HAP-1 (cell line): ENCODE results near the gene HES6.

Experiments used
- DNase-seq, 2 experiments: peaks; one replicate each; pipeline ENCODE4 v3.0.0-alpha.2; 2016 to 2020; ENCODE audit warnings: low spot score in 2 of 2
- H3K27me3 ChIP-seq: fragments of 250-450 bp; sonication (Bioruptor Pico); 2 replicates; pipeline ENCODE4 v1.5.1; 2020; ENCODE audit warnings: low read depth, mild to moderate bottlenecking, moderate library complexity
- H3K36me3 ChIP-seq: fragments of 250-450 bp; sonication (Bioruptor Pico); replicated peaks from 2 replicates; pipeline ENCODE4 v1.5.1; 2020; ENCODE audit warnings: mild to moderate bottlenecking
- H3K4me1 ChIP-seq: fragments of 250-450 bp; sonication (Bioruptor Pico); 2 replicates; pipeline ENCODE4 v1.5.1; 2020; ENCODE audit warnings: mild to moderate bottlenecking
- H3K4me3 ChIP-seq: fragments of 250-450 bp; sonication (Bioruptor Pico); 2 replicates; pipeline ENCODE4 v1.5.1; 2020; ENCODE audit warnings: mild to moderate bottlenecking, moderate library complexity
- H3K9me3 ChIP-seq: fragments of 250-450 bp; sonication (Bioruptor Pico); 2 replicates; pipeline ENCODE4 v1.5.1; 2020; ENCODE audit warnings: mild to moderate bottlenecking, moderate library complexity
- in situ Hi-C: fragments of 300-500 bp; cut with MboI; formaldehyde crosslinking; loops from 3 replicates; pipeline ENCODE4 v1.14.3; 2020; ENCODE audit warnings: low sequenced_read_pairs, inconsistent platforms, mixed read lengths

Gene HES6

DNA sequence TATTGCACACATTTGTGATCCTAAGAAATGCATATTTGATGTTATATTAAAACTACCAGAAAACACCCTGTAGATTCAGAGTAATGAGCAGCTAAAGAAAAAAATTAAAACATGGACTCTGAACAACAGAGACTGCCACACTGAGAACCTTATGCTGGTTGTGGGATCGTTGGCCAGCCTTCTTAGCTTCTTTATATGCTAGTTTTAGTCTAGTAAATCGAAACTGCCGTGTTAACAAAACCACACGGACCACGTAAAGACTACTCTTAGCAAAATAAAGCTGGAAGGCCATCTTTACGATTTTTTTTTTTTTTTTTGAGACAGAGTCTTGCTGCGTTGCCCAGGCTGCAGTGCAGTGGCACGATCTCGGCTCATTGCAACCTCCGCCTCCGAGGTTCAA lies 25.8 kb upstream of the HES6 start:
- H3K4me3 ChIP-seq = no peak overlapping the region

DNA sequence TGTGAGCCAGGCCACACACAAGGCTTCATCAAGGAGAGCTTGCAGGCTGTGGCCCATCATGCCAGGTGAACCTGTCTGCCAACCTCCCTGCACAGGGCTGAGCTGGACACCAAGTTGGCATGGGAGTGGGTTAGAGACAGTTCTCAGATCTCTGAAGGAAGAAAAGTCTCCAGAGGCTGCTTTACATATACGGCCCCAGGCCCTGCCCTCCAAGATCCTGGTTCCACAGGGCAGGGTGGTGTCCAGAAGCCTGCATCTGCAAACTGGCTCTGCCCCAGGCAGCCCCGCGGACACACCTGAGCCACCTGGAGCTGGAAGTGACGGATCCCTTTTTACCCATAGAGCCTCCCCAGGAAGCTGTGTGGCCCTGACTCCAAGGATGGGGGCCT lies 24.2 kb upstream of the HES6 start:
- Histone ChIP-seq H3K36me3 (peaks cover 4% of the 10 kb centered on the region), H3K27me3 (no peaks in the 10 kb centered on the region), H3K4me3 (no peak overlapping the region), H3K9me3 (no peaks in the 10 kb centered on the region), H3K4me1 (no peaks in the 10 kb centered on the region)
- in situ Hi-C loops = loop anchor here (10.0 kb wide), 1 partner anchor 409 kb away; the partner anchor contains the start of gene RAMP1
- DNase-seq = no peak

More for the DNA sequence above, 25.8 kb upstream of the HES6 start:
- no peak for DNase-seq
- in situ Hi-C loops = loop anchor here (10.0 kb wide), 1 partner anchor 411 kb away; the partner anchor contains the start of gene RAMP1
- no peaks in the 10 kb centered on the region for H3K4me1 ChIP-seq
- H3K27me3 ChIP-seq = no peaks in the 10 kb centered on the region
- H3K36me3 ChIP-seq = peaks cover 4% of the 10 kb centered on the region
- H3K9me3 ChIP-seq = no peaks in the 10 kb centered on the region

- in situ Hi-C loops = loop anchor here (10.0 kb wide), 1 partner anchor 409 kb away; the partner anchor contains the start of gene RAMP1
- no peaks in the 10 kb centered on the region for H3K4me1 ChIP-seq
Measured at GRCh38 chr2:238263204-238264071, 23.6 kb upstream of the HES6 start.

DNA sequence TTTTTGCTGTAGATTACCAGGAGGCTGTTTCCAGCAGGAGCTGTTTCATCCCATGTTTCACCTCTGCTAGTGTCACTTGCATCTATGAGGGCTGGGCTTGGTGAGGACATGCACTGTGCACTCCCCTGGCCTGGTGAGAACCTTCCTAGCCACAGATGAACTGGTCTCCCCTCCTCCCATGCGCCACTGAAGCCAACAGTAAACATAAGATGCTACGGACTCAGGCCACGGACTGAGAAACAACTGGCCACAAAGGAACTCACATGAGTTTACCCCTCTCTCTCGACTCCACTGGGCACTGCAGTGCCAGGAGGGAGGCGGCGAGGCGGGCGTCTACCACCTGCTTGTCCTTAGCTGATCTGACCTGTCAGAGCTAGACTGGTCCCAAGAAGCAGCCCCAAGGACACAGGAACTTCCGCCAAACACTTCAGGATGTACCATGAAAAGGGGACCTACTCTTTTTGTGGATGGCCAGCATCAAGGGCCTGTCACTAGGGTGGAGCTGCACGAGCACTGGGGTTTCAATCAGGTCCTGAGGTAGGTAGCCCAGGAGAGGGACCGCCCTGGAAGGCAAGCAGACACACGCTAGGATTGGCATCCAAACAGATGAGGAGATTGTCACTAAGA lies 22.8 kb upstream of the HES6 start:
- Histone ChIP-seq H3K4me1 (no peaks in the 10 kb centered on the region), H3K4me3 (no peak overlapping the region), H3K27me3 (no peaks in the 10 kb centered on the region), H3K36me3 (peaks cover 7% of the 10 kb centered on the region), H3K9me3 (no peaks in the 10 kb centered on the region)
- in situ Hi-C loops = loop anchor here (10.0 kb wide), 1 partner anchor 408 kb away; the partner anchor contains the start of gene RAMP1
- no peak for DNase-seq

More at GRCh38 chr2:238263204-238264071, 23.6 kb upstream of the HES6 start:
- Histone ChIP-seq H3K36me3 (peaks cover 4% of the 10 kb centered on the region), H3K27me3 (no peaks in the 10 kb centered on the region), H3K9me3 (no peaks in the 10 kb centered on the region), H3K4me3 (no peak overlapping the region)
- DNase-seq = peak; percentile 78 to 90

DNA sequence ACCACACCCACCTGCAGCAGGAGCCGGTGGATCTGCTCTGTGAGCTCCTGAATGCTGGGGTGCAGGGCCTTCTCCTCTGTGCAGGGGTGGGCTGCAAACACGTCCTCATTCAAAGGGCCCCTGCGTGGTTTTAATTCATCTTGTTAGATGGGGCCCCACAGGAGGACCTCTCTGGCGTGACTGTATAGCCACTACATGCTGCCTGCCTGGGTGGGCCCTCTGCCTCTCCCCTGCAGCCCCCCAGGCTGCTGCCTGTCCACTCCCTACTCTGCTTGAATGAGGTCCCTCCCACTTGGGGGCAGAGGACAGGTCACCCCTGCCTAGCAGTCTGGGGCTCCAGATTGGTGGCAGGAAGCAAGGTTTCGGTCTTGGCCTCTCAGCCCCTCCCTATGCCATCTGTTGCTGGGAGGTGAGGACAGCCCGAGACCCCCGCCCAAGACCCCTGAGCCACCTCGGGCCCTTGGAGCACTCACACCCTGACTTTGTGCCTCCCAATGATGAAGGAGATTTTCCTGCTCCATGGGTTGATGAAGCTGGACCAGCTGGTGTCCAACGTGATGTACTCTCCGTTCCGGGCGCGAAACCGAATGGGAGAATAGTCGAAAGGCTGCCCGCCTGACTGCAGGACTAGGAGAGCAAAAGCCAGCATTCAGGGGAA lies 22.0 kb upstream of the HES6 start:
- in situ Hi-C loops = loop anchor here (10.0 kb wide), 1 partner anchor 407 kb away; the partner anchor contains the start of gene RAMP1
- H3K9me3 ChIP-seq = no peaks in the 10 kb centered on the region
- no peak for DNase-seq
- H3K27me3 ChIP-seq = no peaks in the 10 kb centered on the region
- H3K36me3 ChIP-seq = peaks cover 3% of the 10 kb centered on the region
- H3K4me3 ChIP-seq = no peak overlapping the region
- H3K4me1 ChIP-seq = no peaks in the 10 kb centered on the region

DNA sequence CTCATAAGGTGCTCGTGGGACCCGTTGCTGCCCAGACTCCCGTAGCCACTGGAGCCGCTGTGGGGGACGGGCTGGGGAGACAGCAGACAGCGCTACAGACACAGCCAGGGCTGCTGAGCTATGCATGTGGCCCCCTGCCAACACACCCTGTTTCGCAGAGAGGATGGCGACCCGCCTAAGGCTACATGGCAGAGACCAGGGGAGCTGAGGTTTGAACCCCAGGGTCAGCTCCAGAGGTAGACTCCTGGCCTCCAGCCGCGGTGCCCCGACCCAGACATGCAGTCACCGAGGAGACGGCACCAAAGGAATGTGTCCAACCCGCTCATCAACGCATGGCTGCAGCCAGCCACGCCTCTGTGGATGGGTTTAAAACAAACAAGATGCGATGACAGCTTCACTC lies 21.0 kb upstream of the HES6 start:
- H3K9me3 ChIP-seq = no peaks in the 10 kb centered on the region
- no peaks in the 10 kb centered on the region for H3K27me3 ChIP-seq
- no peaks in the 10 kb centered on the region for H3K4me1 ChIP-seq
- no peak overlapping the region for H3K4me3 ChIP-seq
- in situ Hi-C loops = loop anchor here (10.0 kb wide), 1 partner anchor 406 kb away; the partner anchor contains the start of gene RAMP1
- no peak for DNase-seq
- H3K36me3 ChIP-seq = peaks cover 7% of the 10 kb centered on the region

DNA sequence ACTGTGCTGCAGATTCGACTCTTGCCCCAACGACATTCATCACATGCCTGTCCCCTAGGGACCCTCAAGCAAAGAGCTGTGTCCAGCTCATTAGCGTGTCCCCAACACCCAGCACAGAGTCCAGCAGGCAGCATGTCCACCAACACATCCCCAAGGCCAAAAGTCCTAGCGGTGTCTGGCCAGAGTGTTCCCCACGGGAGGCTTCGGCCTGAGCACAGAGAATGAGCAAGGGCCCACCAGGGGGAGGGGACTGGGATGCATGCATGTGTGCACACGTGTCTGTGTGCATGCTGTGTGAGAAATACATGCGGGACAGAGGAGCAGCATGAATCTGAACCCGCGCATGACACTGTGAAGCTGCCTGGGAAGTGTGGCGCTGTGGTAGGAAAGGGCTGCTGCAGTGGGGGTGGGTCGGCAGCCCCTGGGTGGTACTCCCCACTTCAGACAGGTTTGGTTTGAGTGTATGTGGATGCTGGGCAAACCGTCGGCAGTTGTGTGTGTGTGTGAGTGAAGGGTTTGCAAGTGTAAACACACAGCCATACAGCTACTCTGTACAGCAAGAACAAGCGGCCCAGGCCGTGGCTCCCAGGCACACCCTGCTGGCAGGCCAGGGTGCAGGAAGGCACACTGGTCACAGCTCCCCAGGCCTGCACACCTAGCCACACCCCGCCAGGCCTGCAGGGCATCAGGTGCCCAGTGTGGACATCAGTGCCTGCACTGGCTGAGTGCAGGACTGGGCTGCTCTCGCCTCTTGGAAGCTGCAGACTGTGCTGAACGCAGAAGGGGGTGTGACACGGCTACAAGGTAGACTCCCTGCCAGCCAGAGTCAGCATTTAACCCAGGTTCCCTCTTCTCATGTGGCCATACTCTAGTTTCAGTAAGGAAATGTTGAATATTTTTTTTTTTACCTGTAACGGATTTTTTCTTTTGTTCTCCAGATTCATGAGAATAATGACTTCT lies 19.5 kb upstream of the HES6 start:
- no peaks in the 10 kb centered on the region for H3K4me1 ChIP-seq
- DNase-seq = no peak
- in situ Hi-C loops = loop anchor here (10.0 kb wide), 1 partner anchor 405 kb away; the partner anchor contains the start of gene RAMP1
- H3K4me3 ChIP-seq = no peak overlapping the region
- H3K36me3 ChIP-seq = peaks cover 18% of the 10 kb centered on the region
- no peaks in the 10 kb centered on the region for H3K9me3 ChIP-seq
- H3K27me3 ChIP-seq = no peaks in the 10 kb centered on the region

- no peaks in the 10 kb centered on the region for H3K4me1 ChIP-seq
- H3K9me3 ChIP-seq = no peaks in the 10 kb centered on the region
- DNase-seq = no peak
- H3K36me3 ChIP-seq = peaks cover 24% of the 10 kb centered on the region
- in situ Hi-C loops = no loop called here
- H3K4me3 ChIP-seq = no peak overlapping the region
- no peaks in the 10 kb centered on the region for H3K27me3 ChIP-seq
Measured at GRCh38 chr2:238257786-238258700, 18.2 kb upstream of the HES6 start.

- Histone ChIP-seq H3K4me1 (no peaks in the 10 kb centered on the region), H3K4me3 (no peak overlapping the region), H3K27me3 (no peaks in the 10 kb centered on the region), H3K36me3 (peaks cover 33% of the 10 kb centered on the region), H3K9me3 (no peaks in the 10 kb centered on the region)
- peak; percentile 91 to 96 for DNase-seq
- in situ Hi-C loops = no loop called here
Measured at GRCh38 chr2:238256594-238257104, 16.8 kb upstream of the HES6 start.

- no peaks in the 10 kb centered on the region for H3K4me1 ChIP-seq
- DNase-seq = no peak
- no peak overlapping the region for H3K4me3 ChIP-seq
- no peaks in the 10 kb centered on the region for H3K9me3 ChIP-seq
- H3K36me3 ChIP-seq = peaks cover 37% of the 10 kb centered on the region
- H3K27me3 ChIP-seq = no peaks in the 10 kb centered on the region
- in situ Hi-C loops = no loop called here
Measured at GRCh38 chr2:238256111-238256510, 16.3 kb upstream of the HES6 start.

- no peaks in the 10 kb centered on the region for H3K9me3 ChIP-seq
- no peak overlapping the region for H3K4me3 ChIP-seq
- H3K36me3 ChIP-seq = peaks cover 38% of the 10 kb centered on the region
- no peaks in the 10 kb centered on the region for H3K27me3 ChIP-seq
- no peaks in the 10 kb centered on the region for H3K4me1 ChIP-seq
- in situ Hi-C loops = no loop called here
- DNase-seq = no peak
Measured at GRCh38 chr2:238255636-238256035, 15.8 kb upstream of the HES6 start.

DNA sequence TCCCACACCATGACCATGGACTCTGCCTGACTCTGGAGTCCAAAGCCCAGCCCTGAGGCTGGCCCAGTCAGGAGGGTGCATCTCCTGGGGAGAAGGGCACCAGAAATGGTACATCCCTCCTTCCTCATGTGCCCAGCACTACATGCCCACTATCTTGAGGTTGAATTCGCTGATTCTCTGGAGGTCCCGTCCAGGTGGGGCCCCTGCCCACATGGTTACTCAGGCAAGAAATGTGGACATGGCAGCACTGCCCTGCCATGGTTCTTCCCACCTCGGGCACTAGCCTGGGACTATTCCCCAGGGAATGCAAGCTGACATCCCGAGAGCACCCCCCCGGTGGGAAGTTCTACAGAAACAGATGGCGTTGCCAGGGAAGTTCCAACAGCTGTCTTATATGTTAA lies 15.3 kb upstream of the HES6 start:
- DNase-seq = no peak
- Histone ChIP-seq H3K4me1 (no peaks in the 10 kb centered on the region), H3K4me3 (no peak overlapping the region), H3K27me3 (no peaks in the 10 kb centered on the region), H3K9me3 (no peaks in the 10 kb centered on the region), H3K36me3 (peaks cover 38% of the 10 kb centered on the region)
- in situ Hi-C loops = no loop called here
